HG02571 (cell line): ENCODE results near the gene LEF1.

Experiments
- ATAC-seq: cut with Tn5 transposase; IDR thresholded peaks from one replicate; pipeline ENCODE4 v1.9.1; 2021; ENCODE audit warnings: mild to moderate bottlenecking, moderate library complexity; ENCODE audit not compliant: unreplicated experiment

The LEF1 gene

GRCh38 chr4:108175966-108176365, 7.2 kb upstream of the LEF1 start:
- no peak for ATAC-seq

DNA sequence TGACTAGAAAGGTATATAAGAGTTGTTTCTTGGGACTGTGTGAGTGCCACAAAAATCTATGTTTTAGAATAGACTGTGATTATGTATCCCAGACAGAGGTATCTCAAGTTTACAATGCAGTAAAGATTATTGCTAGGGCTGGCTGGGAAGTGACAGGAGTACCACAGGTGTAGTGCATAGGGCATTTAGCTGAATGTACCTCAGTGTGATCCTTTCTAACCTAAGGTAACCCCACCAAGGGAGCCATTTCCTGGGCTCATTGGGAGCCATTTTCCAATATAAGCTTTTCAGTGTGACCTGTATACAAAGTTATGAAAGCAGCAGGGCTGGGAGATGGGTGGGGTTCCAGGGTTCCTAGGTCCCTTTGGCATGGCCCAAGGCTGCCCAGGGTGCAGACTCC, 6.1 kb upstream of the LEF1 start:
- no peak for ATAC-seq

- ATAC-seq = no peak
These were observed 4.9 kb upstream of the LEF1 start for GRCh38 chr4:108173599-108174057.

GRCh38 chr4:108172753-108173598, 4.2 kb upstream of the LEF1 start:
- ATAC-seq = peak; percentile 52

DNA sequence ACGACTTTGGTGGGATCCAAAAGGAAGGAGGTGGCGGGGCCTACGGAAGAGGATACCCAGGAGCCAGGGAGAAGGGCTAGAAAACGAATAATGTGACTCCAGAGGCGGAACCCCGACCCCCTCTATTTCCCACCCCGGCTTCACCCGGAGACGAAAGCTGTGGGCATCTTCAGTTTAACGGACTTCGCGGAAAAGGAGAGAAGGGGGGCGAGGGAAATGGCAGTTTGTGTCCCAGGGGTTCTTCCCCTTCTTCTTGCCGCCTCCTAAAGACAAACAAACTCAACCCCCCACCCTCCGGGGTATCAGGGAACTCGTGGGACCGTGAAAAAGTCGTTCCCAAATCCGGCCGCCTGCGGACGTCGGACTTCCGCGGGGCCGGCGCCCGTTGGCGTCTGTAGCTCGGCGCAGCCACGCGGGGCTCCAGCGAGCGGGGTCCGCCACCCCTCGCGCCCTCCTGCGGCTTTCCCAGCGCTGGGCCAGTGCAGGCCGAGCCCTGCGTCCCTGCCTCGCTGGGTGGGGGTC, 3.6 kb upstream of the LEF1 start:
- ATAC-seq = peak; percentile 21

DNA sequence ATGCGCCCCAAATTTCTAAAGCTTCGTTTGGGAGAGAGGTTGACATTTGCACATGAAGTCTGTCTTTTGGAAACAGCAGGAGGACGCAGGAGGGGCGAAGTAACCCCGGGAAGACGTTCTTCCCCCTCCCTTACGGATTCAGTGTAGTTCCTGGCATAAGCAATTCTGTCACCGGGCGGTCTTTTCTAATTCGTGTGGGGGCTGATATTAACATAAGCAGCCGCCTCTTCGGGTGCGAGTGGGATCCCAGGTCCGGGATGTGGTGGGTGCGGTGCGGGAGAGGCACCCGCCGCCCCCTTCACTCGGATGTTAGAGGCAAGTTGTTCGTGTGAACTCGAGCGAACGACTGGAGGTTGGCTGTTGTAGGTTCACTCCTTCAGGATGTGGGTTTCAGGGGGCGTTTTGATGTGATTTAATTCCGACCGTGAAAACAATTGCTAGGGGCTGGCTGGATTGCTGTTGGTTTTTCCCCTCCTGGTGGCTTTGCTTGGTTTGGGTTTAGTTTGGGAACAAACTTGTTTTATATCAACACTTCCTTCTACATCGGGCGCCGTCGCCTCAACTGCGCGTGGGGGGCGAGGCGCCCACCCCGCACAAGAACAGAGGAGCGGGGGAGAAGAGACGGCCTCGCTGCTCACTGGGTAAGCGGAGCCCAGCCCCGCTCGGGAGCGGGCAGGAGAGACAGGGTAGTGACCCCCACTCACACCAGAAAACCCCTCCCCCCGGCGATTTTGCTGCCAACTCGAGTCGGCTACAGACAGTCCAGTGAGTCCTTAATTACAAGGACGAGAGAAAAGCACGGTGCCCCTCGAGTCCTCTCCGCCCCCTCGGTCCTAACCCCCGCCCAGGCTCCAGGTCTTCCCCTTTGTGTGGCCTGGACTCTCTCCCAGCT, 2.9 kb upstream of the LEF1 start:
- ATAC-seq = no peak

DNA sequence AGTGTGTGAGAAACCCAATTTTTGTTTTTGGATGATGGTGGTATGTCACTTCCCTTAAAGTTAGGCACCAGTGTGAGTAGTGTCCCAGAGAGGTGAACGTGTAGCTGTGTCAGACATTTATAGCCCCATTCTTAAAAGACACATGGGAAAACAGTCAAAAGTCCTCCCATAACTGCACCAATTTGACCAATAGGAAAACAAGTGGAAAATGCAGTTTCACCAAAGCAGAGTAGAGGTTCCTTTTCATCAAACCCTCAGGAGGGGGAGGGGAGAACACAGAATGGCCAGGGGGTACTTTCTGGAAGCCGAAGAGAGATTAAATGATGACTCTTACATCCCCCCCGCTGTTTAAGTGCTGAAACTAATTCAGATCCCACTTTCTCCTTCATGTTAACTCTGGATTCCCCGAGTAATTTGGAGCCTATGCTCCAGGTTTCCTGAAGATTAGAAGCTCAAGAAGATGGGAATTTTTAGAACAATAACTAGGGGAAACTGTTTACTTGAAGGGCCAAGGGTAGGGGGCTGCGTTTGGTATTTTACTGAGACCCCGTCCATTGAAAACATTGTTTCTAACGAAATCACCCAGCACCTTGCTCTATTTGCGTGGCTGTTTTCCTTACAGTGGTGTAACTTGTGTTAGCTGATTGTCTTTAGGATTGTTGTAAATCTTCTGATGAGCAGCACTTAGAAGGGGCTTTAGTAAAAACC, 2.1 kb upstream of the LEF1 start:
- no peak for ATAC-seq

GRCh38 chr4:108169664-108170063, 932 bp upstream of the LEF1 start:
- ATAC-seq = no peak

DNA sequence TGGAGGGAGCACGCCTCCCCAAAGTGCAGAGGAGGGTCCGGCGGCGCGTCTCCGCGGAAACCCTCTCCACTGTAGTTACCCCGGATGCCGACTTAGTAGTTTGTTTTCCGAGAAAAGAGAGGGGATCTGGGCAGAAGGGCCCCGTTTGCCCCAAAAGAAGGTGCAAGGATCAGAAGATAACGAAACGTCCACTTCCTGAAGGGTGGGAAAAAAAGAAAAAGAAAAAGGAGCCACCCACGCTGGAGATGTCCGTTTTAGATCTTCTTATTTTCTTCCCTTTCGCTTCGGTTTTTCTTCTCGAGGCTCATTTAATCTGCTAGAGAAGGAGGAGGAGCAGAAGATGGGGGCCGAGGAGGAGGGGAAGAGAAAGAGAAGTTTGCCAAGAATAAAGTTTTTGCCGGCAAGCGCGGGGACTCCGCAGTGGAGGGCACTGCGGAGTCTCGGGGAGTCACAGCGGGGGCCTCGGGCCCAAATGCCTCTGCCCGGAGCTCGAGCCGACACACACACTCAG, 517 bp downstream of the LEF1 start:
- no peak for ATAC-seq

GRCh38 chr4:108166441-108167315, 2.1 kb downstream of the LEF1 start:
- peak; percentile 37 for ATAC-seq

DNA sequence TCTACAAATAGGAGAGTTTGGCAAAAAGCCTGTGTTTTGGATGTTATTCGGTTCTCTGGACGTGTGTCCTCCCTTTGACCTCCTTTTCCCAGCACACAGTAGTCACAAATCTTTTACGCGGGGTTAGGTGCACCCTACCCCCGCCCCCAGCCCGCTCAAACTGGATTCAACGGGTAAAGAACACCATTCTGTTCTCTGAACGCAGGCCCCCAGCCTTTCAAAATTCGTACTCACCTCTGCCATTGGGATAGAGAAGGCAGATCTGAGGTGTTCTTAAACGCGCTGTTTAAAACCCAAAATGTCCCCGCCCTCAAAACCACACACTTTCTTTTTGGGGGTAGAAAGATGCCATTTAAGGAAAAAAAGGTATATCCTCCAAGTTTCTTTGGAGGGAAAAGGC, 2.7 kb downstream of the LEF1 start:
- ATAC-seq = no peak

DNA sequence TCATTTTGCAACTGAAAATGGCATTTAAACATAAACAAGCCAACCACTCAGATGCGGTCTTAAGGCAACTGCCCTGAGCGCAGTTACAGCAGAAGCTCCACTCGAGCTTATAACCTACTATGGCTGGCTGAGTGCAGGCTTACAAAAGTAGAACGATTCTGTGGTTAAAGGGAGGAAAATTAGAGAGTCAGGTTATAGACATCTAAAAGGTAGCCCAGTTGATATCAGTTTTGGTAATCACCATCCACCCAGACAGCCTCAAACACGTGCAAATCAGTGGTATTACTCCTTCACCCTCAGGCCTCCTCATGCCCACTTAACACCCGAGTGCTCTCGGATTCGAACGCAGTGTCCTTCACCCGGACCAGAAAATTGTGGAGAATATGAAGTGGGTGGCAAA, 3.1 kb downstream of the LEF1 start:
- ATAC-seq = no peak

DNA sequence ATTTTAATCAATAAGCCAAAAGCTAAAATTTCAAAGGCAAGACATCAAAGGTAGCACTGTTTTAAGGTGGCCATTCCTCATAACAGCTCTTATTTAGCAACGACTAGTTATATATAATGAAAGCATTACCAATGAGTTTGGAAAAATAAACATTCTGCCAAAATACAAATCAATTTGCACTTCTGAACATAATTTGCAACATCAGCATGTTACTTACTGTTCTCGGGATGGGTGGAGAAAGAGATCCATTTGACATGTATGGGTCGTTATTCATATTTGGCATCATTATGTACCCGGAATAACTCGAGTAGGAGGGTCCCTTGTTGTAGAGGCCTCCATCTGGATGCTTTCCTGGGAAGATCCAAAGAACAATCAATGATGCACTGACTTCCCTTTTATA, 5.4 kb downstream of the LEF1 start:
- ATAC-seq = no peak

GRCh38 chr4:108160741-108161352, 7.9 kb downstream of the LEF1 start:
- no peak for ATAC-seq

DNA sequence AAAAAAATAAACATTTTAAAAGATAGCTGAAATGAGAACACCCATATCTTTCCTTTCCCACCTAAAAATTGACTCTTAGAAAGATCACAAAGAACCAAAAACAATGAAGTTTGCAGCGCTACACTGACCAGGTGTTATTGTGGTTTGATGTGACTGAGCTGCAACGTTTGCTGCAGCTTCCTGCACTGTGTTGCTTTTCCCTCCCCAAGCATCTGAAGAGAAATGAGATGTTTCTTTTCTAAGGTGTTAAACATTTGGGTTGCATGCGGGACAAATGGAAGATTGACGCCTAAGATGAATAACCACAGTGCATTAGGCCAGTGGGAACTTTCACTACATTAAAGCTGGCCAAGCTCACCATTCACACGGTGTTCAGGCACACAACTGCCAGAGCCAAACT, 8.9 kb downstream of the LEF1 start:
- no peak for ATAC-seq

DNA sequence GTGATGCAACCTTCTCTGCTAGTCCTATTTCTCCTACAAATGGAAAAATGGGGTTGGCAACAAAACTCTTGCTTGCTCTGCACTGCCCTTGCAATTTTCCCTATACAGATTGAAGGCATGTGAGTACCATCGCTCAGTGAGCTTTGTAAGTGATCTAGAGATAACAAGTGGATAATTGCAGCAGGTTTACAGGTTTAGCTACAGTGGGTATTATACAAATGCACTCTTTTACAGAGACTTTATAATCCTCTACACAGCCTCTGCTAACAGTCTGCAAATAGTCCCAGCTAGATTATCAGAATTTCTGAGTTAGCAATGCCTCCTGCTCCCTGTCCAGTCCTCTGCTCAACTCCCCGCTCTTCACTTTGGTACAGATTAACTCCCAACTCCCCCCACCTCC, 11.1 kb downstream of the LEF1 start:
- ATAC-seq = no peak

DNA sequence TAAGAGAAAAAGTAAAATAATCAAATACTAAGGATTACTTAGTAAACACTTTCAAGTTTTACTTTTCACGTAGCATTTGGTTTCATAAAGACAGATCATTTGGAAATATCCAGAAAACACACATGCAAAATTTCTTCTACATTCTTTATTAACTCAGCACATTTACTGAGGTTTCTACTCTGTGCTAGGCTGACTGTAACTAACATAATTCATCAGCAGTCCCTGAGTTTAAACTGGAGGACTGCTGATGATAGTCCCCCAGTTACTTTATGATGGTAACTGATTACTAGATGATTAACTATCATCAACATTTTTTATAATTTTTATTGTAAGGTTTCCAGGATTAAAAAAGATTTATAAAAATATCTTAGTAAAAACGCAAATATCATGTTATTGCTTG, 12.3 kb downstream of the LEF1 start:
- no peak for ATAC-seq

DNA sequence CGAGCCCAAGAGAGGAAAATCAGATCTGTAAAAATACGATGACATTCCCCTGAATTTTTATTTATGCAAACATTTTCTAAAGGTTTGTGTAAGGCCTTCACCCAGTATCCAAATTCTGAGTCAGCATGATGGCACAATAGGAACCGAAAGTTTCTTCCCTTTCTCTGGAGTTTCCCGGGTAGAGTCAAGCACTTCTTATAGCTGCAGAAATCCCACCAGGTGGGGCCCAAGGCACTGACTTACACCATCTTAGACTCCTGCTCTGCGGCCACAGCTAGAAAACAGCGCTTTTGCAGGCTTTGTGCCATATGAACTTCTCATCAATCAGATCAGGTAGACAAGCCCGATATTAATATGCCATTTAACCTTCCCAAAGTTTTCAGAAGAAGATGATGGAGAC, 13.4 kb downstream of the LEF1 start:
- ATAC-seq = no peak

DNA sequence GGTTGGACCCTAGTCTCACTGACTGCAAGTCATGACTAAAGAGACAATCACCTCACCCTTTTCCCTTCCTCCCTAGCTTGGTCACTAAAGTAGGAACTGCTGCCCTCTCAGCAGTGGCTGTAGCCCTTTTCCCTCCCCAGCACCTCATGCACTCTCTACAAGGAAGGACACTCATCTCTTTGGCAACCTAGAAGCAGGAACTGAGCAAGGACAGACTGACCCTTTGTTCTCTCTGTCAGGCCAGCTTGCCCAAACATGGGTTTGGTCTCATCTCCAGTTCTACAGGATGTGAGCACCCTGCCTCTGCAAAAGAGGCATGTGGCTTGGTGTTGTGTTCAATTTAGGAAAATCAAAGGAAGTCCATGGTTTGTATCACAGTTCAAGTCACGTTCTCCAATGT, 15.8 kb downstream of the LEF1 start:
- ATAC-seq = no peak
